Karpas-422 (cell line): ENCODE data around the gene PRKCB. TPM values are rescaled to one million over a fixed set of nuclear protein-coding genes. Genes with fewer than 3 reads are reported as not detected.
A peak's percentile ranks its signal among the peaks of the same experiment; 100 is the strongest.

Experiments used
- DNase-seq: peaks from one replicate; pipeline ENCODE4 v3.0.0-alpha.2; 2015
- H2AFZ ChIP-seq: fragments of 200-600 bp; sonication (generic); 2 replicates; pipeline ENCODE4 v1.6.1; 2014; ENCODE audit warnings: antibody characterized with exemption, low read length, mixed read lengths
- H3K27ac ChIP-seq: fragments of 200-600 bp; sonication (generic); 2 replicates; pipeline ENCODE4 v1.5.1; 2014; ENCODE audit warnings: mild to moderate bottlenecking, low read length, moderate library complexity
- H3K27me3 ChIP-seq: fragments of 200-600 bp; sonication (generic); 2 replicates; pipeline ENCODE4 v1.6.1; 2014; ENCODE audit warnings: low read length, mixed read lengths
- H3K36me3 ChIP-seq: fragments of 200-600 bp; sonication (generic); 2 replicates; pipeline ENCODE4 v1.6.1; 2014; ENCODE audit warnings: low read length, mixed read lengths; ENCODE audit not compliant: insufficient read depth
- H3K4me1 ChIP-seq: fragments of 200-600 bp; sonication (generic); 2 replicates; pipeline ENCODE4 v1.6.1; 2014; ENCODE audit warnings: mild to moderate bottlenecking, low read length, mixed read lengths
- H3K4me2 ChIP-seq: fragments of 200-600 bp; sonication (generic); 2 replicates; pipeline ENCODE4 v1.6.1; 2014; ENCODE audit warnings: low read length, low read depth, mild to moderate bottlenecking; ENCODE audit not compliant: poor library complexity, severe bottlenecking
- H3K4me3 ChIP-seq: fragments of 200-600 bp; sonication (generic); 2 replicates; pipeline ENCODE4 v1.5.1; 2014; ENCODE audit warnings: mild to moderate bottlenecking, antibody characterized with exemption, low read length, mixed read lengths
- H3K79me2 ChIP-seq: fragments of 200-600 bp; sonication (generic); 2 replicates; pipeline ENCODE4 v1.6.1; 2014; ENCODE audit warnings: mild to moderate bottlenecking, low read length, mixed read lengths
- H3K9ac ChIP-seq: fragments of 200-600 bp; sonication (generic); 2 replicates; pipeline ENCODE4 v1.6.0; 2014; ENCODE audit warnings: low read length
- H3K9me2 ChIP-seq: fragments of 200-600 bp; sonication (generic), shearing (Covaris generic); replicated peaks from 2 replicates; pipeline ENCODE4 v1.6.0; 2014; ENCODE audit warnings: mild to moderate bottlenecking, low read length, moderate library complexity; ENCODE audit not compliant: insufficient read depth
- H3K9me3 ChIP-seq: fragments of 300-700, 200-600 bp; sonication (generic); 2 replicates; pipeline ENCODE4 v1.6.1; 2014; ENCODE audit warnings: low read length, mixed read lengths
- H4K20me1 ChIP-seq: fragments of 200-600 bp; sonication (generic); 2 replicates; pipeline ENCODE4 v1.6.1; 2014; ENCODE audit warnings: mild to moderate bottlenecking, antibody characterized with exemption, low read length, low read depth; ENCODE audit not compliant: insufficient read depth
- total RNA-seq: library from RNA; depleted of rRNA; stranded (reverse); fragments of >200 nt; shearing (Covaris generic); gene quantifications from 2 replicates; pipeline ENCODE4 v1.2.3, GENCODE V29; 2014; ENCODE audit warnings: low replicate concordance

The PRKCB gene
- total RNA-seq, 1 experiment from 2014 or later: 21.7 TPM

DNA sequence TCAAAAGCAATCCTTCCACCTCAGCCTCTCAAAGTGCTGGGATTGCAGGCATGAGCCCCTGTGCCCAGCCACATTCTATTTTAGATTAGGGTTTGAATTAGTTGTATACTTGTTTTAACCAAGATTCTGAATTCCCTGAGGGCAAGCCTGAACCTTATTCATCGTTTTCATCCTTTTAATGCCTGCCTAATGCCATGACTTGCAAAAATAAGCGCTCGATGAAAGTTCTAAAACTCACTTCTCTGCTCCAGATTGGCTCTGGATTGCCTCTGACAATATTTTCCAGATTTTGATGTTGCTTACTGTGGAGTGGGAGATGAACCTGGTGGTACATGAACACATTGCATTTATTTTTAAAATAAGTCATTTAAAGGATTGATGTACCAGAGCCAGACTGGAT lies 329.5 kb downstream of the PRKCB start:
- Histone ChIP-seq H3K9me3 (no peaks in the 10 kb centered on the region), H2AFZ (no peak overlapping the region), H4K20me1 (no peaks in the 10 kb centered on the region), H3K4me3 (no peak overlapping the region), H3K27ac (no peak overlapping the region), H3K79me2 (no peaks in the 10 kb centered on the region), H3K9ac (no peak overlapping the region), H3K4me1 (no peaks in the 10 kb centered on the region), H3K36me3 (no peaks in the 10 kb centered on the region), H3K4me2 (no peak overlapping the region), H3K27me3 (no peaks in the 10 kb centered on the region), H3K9me2 (no peaks in the 10 kb centered on the region)
- DNase-seq: no peak

DNA sequence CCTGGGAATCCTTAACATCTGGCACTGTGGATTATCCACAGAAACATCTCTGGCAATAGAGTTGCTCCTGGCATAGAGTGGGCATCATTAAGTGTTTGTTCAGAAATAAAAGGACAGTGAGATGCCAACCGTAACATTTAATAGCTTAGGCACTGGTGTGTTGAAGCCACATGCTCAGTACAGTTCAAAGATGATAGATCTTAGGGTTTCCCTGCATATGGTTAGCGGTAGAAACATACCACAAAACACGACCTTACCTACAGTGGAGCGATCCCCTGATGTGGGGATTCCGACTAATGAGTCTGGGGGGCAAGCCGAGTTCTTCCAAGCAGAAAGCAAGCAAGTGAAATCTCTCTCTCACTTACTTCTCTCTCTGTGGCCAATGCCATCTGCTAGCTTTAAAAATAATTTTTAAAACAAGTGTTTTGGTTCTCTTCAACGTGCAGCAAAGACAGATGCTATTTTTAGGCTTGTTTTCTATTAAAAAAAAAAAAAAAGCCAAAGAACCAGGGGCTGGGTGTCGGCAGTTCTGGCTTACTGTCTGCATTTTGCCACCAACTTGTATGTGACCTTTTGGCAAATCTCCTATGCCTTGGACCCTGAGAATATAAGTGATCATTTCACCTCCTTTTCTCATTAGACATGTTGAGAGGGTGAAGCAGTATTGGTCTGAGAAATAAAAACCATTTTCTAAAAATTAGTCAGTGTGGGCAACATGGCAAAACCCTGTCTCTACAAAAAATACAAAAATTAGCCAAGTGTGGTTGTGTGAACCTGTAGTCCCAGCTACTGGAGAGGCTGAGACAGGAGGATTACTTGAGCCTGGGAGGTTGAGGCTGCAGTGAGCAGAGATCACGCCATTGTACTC lies 331.1 kb downstream of the PRKCB start:
- Histone ChIP-seq H3K27me3 (no peaks in the 10 kb centered on the region), H3K9ac (no peak overlapping the region), H3K27ac (no peak overlapping the region), H3K4me1 (no peaks in the 10 kb centered on the region), H3K9me3 (no peaks in the 10 kb centered on the region), H3K4me3 (no peak overlapping the region), H2AFZ (no peak overlapping the region), H3K79me2 (no peaks in the 10 kb centered on the region), H3K4me2 (no peak overlapping the region), H3K9me2 (no peaks in the 10 kb centered on the region), H4K20me1 (no peaks in the 10 kb centered on the region), H3K36me3 (no peaks in the 10 kb centered on the region)
- DNase-seq: no peak

DNA sequence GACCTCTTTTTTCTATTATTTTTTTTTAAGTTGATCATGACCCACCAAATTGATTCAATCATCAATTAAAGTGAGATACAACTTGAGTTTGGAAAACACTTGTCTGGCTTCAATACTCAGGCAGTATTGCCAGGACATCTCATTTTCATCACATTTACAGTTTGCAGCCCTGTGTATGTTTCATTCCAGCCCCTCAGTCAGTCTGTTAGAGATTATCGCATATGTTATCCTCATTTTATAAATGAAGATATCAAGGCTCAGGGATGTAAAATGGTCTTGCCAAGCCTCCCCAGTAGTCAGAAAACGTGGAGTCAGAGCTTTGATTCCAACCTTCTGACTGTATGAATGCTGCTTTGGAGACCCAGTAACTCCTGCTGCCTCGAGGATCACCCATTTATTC lies 333.1 kb downstream of the PRKCB start:
- Histone ChIP-seq H2AFZ (no peak overlapping the region), H3K9ac (no peak overlapping the region), H3K27me3 (no peaks in the 10 kb centered on the region), H3K4me2 (no peak overlapping the region), H3K4me1 (no peaks in the 10 kb centered on the region), H3K9me2 (no peaks in the 10 kb centered on the region), H3K4me3 (no peak overlapping the region), H3K79me2 (no peaks in the 10 kb centered on the region), H3K9me3 (no peaks in the 10 kb centered on the region), H3K27ac (no peak overlapping the region), H4K20me1 (no peaks in the 10 kb centered on the region), H3K36me3 (no peaks in the 10 kb centered on the region)
- DNase-seq: no peak

DNA sequence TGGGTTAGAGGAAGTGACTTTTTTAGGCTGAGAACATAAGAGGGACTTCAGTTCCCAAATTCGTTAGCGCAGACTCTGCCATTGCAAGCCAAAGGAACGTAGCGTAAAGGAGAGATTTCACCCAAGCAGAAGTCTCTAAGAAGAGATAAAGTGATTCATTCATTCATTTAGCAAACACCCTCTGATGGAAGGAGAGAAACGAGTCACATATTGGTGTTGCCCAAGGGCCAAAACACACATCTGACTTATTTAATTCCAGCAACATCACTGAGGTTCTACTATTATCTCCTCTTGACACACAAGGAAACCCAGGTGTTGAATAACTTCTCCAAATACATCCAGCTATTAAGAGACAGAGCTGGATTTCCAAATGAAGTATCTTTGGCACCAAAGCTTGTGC lies 334.6 kb downstream of the PRKCB start:
- Histone ChIP-seq H4K20me1 (no peaks in the 10 kb centered on the region), H3K36me3 (no peaks in the 10 kb centered on the region), H3K4me3 (no peak overlapping the region), H3K4me1 (no peaks in the 10 kb centered on the region), H3K9me2 (no peaks in the 10 kb centered on the region), H2AFZ (no peak overlapping the region), H3K9ac (no peak overlapping the region), H3K9me3 (no peaks in the 10 kb centered on the region), H3K79me2 (no peaks in the 10 kb centered on the region), H3K27me3 (no peaks in the 10 kb centered on the region), H3K4me2 (no peak overlapping the region), H3K27ac (no peak overlapping the region)
- DNase-seq: no peak

DNA sequence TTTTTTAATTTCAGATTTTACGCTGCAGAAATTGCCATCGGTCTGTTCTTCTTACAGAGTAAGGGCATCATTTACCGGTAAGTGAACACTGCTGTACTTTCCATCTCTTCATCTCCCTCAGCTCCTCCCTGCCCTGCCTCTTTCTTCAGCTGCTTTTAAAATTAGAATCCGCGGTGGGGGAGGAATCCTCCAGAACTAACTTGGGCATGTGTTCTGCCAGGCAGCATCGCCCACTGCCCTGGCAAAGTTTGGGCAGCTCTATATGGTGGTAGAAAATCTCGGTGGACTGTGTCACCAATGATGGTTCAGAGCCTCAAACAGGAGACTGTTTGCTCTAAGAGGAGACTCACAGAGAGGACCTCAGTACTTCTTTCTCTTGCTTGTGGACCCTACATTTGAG lies 338.7 kb downstream of the PRKCB start:
- H3K4me3 ChIP-seq: no peak overlapping the region
- H3K4me2 ChIP-seq: no peak overlapping the region
- H3K79me2 ChIP-seq: no peaks in the 10 kb centered on the region
- H3K9me2 ChIP-seq: peaks cover 6% of the 10 kb centered on the region; the same call in 1 of the 2 replicates
- H2AFZ ChIP-seq: no peak overlapping the region
- no peak overlapping the region for H3K27ac ChIP-seq
- H3K9me3 ChIP-seq: no peaks in the 10 kb centered on the region
- no peak overlapping the region for H3K9ac ChIP-seq
- no peak for DNase-seq
- H3K4me1 ChIP-seq: no peaks in the 10 kb centered on the region
- H3K36me3 ChIP-seq: no peaks in the 10 kb centered on the region
- no peaks in the 10 kb centered on the region for H3K27me3 ChIP-seq
- H4K20me1 ChIP-seq: no peaks in the 10 kb centered on the region

DNA sequence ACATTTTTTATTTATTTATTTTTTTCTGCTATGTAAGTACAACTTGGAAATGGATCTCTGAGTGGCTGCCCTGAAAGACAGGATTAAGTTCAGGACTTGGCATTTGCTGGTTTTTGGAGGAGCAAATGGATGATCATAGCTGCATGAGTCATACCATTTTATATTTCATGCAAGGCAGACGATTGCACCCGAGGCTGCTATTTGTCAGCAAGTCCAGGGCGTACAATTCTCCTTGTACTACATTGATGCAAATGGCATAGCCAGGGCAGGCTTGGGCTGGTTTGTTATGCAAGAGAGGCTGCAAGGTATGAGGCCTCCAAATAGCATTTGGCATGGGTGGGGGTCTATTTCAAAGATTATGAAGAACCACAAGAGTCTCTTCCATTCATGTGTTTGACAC lies 339.2 kb downstream of the PRKCB start:
- no peak for DNase-seq
- no peak overlapping the region for H3K4me3 ChIP-seq
- no peak overlapping the region for H3K9ac ChIP-seq
- H3K36me3 ChIP-seq: no peaks in the 10 kb centered on the region
- no peaks in the 10 kb centered on the region for H3K79me2 ChIP-seq
- H3K27me3 ChIP-seq: no peaks in the 10 kb centered on the region
- H3K27ac ChIP-seq: no peak overlapping the region
- H4K20me1 ChIP-seq: no peaks in the 10 kb centered on the region
- no peak overlapping the region for H3K4me2 ChIP-seq
- H2AFZ ChIP-seq: no peak overlapping the region
- no peaks in the 10 kb centered on the region for H3K9me3 ChIP-seq
- H3K9me2 ChIP-seq: peaks cover 6% of the 10 kb centered on the region; the same call in 1 of the 2 replicates
- no peaks in the 10 kb centered on the region for H3K4me1 ChIP-seq

DNA sequence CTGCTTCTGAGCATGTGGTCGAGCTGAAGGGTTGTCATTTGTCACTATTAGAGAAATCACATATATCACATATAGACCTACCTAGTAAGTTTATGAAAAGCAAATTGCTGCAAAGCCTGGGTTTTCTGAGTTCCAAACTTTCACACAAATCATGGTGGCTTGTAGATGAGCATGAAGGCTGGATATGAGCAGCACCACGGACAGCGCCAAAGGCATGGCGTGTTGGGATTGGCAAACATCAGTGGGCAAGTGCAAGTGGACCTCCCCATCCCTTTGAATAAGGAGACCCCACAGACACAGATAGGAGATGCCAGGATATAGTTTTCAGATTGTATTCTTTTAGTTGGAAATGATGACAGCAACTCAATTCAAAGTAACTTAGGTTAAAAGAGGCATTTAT lies 342.7 kb downstream of the PRKCB start:
- Histone ChIP-seq H3K9me2 (peaks cover 6% of the 10 kb centered on the region; the same call in 1 of the 2 replicates), H3K27ac (no peak overlapping the region), H3K4me3 (no peak overlapping the region), H3K36me3 (no peaks in the 10 kb centered on the region), H3K9me3 (no peaks in the 10 kb centered on the region), H2AFZ (no peak overlapping the region), H3K27me3 (no peaks in the 10 kb centered on the region), H4K20me1 (no peaks in the 10 kb centered on the region), H3K9ac (no peak overlapping the region), H3K79me2 (no peaks in the 10 kb centered on the region), H3K4me2 (no peak overlapping the region), H3K4me1 (no peaks in the 10 kb centered on the region)
- DNase-seq: peak; percentile 52

DNA sequence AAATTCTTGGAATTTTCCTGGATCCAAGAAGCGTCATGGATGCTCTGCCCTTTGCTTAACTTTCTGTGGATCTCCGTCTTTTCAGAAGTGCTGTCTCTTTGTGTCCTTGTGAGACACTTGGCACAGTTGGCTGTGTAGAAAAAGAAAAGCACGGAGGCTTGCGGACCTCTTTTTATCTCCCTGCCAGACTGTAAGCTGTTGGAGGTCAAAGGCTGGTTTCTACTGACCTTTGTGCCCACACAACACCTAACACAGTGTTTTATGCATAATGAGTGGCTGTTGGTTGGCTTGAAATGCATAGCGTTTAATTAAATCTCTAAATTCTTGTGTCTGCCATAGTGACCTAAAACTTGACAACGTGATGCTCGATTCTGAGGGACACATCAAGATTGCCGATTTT lies 344.7 kb downstream of the PRKCB start:
- no peak overlapping the region for H3K4me2 ChIP-seq
- H3K9ac ChIP-seq: no peak overlapping the region
- no peak overlapping the region for H3K27ac ChIP-seq
- no peak for DNase-seq
- no peaks in the 10 kb centered on the region for H3K27me3 ChIP-seq
- H3K9me2 ChIP-seq: peaks cover 6% of the 10 kb centered on the region; the same call in 1 of the 2 replicates
- H3K4me3 ChIP-seq: no peak overlapping the region
- no peaks in the 10 kb centered on the region for H3K4me1 ChIP-seq
- H3K9me3 ChIP-seq: no peaks in the 10 kb centered on the region
- no peak overlapping the region for H2AFZ ChIP-seq
- H3K79me2 ChIP-seq: no peaks in the 10 kb centered on the region
- no peaks in the 10 kb centered on the region for H4K20me1 ChIP-seq
- no peaks in the 10 kb centered on the region for H3K36me3 ChIP-seq
